Measurements from ENCODE around the gene RBM42. TPM values are rescaled to one million over a fixed set of nuclear protein-coding genes. Genes with fewer than 3 reads are reported as not detected.

Gene RBM42
- total and polyA plus RNA-seq, 9 of the 15 experiments (the other 6 are each of a cell fraction or from before 2014, with no cell fraction given), result 5.7 to 149 (median 32.4) TPM

GRCh38 chr19:35643255-35644205 is 14.7 kb downstream of the RBM42 start (continued):
- TF ChIP-seq E2F8 (IDR thresholded peaks at IDR 0.05; ENCODE audit: low read depth, partially characterized antibody) (peak; percentile 82), SMARCA4 (IDR thresholded peaks at IDR 0.05) (no peak), FOXP1 (CRISPR knock-in tag; IDR thresholded peaks at IDR 0.05) (peak; percentile 99), USF1 (CRISPR knock-in tag; IDR thresholded peaks at IDR 0.05) (no peak), ZNF707 (CRISPR knock-in tag; conservative IDR thresholded peaks at IDR 0.05) (no peak), MAFF (IDR thresholded peaks at IDR 0.05; ENCODE audit: low read length) (no peak; the same call in 1 of the 2 replicates), PHF21A (IDR thresholded peaks at IDR 0.05; ENCODE audit: borderline replicate concordance, low read depth) (peak; percentile 81), ATF2 (CRISPR knock-in tag; IDR thresholded peaks at IDR 0.05) (no peak), WHSC1 (IDR thresholded peaks at IDR 0.05; ENCODE audit: low read length) (no peak), THRB (CRISPR knock-in tag; conservative IDR thresholded peaks at IDR 0.05) (no peak; the same call in 1 of the 2 replicates), CHD1 (IDR thresholded peaks at IDR 0.05; ENCODE audit: low read length) (no peak), ZNF780A (CRISPR knock-in tag; IDR thresholded peaks at IDR 0.05) (no peak), MAX (CRISPR knock-in tag; IDR thresholded peaks at IDR 0.05) (peak; percentile 100), ASH1L (IDR thresholded peaks at IDR 0.05; ENCODE audit: borderline replicate concordance, low read depth, partially characterized antibody) (peak; percentile 75), SP1 (CRISPR knock-in tag; IDR thresholded peaks at IDR 0.05) (peak; percentile 98), PHF8 (IDR thresholded peaks at IDR 0.05; ENCODE audit: borderline replicate concordance, low read length) (peak; percentile 75; the same call in 1 of the 2 replicates), MECOM (CRISPR knock-in tag; IDR thresholded peaks at IDR 0.05) (no peak), TAF9B (IDR thresholded peaks at IDR 0.05; ENCODE audit: partially characterized antibody) (peak; percentile 51), PHB (CRISPR knock-in tag; IDR thresholded peaks at IDR 0.05) (no peak), DMBX1 (CRISPR knock-in tag; IDR thresholded peaks at IDR 0.05; ENCODE audit: borderline replicate concordance) (peak; percentile 88), PCBP1 (IDR thresholded peaks at IDR 0.05; ENCODE audit: low read depth, low read length, poor library complexity, severe bottlenecking) (peak; percentile 56), ATF7 (IDR thresholded peaks at IDR 0.05) (peak; percentile 100)

All from K562 (cell line).